Neuronal stem cell (in vitro differentiated cells): ENCODE measurements around the gene ARHGAP24.

Experiments
- DNase-seq: peaks from one replicate; pipeline ENCODE4 v3.0.0-alpha.2; 2013; ENCODE audit warnings: low spot score
- H2AFZ ChIP-seq: one replicate; pipeline ENCODE4 v1.6.1; 2013; ENCODE audit warnings: mild to moderate bottlenecking, low read length, inconsistent platforms
- H2AK5ac ChIP-seq: 2 replicates; pipeline ENCODE4 v1.6.1; 2013; ENCODE audit warnings: low read depth, mild to moderate bottlenecking, inconsistent platforms, low read length, moderate library complexity, mixed read lengths
- H2BK120ac ChIP-seq: 2 replicates; pipeline ENCODE4 v1.6.1; 2013; ENCODE audit warnings: low read depth, mild to moderate bottlenecking, inconsistent platforms, low read length, moderate library complexity, mixed read lengths
- H2BK12ac ChIP-seq: one replicate; pipeline ENCODE4 v1.6.1; 2013; ENCODE audit warnings: low read length, inconsistent platforms
- H2BK15ac ChIP-seq: 2 replicates; pipeline ENCODE4 v1.6.1; 2013; ENCODE audit warnings: mild to moderate bottlenecking, low read length, inconsistent platforms, mixed read lengths
- H2BK5ac ChIP-seq: one replicate; pipeline ENCODE4 v1.6.1; 2013; ENCODE audit warnings: inconsistent platforms, mild to moderate bottlenecking, low read length, moderate library complexity
- H3K14ac ChIP-seq: one replicate; pipeline ENCODE4 v1.6.1; 2013; ENCODE audit warnings: low read length, inconsistent platforms
- H3K18ac ChIP-seq: 2 replicates; pipeline ENCODE4 v1.6.1; 2013; ENCODE audit warnings: low read length, inconsistent platforms
- H3K23ac ChIP-seq: 2 replicates; pipeline ENCODE4 v1.6.1; 2013; ENCODE audit warnings: low read depth, mild to moderate bottlenecking, mixed read lengths, low read length, inconsistent platforms; ENCODE audit not compliant: poor library complexity
- H3K27ac ChIP-seq: replicated peaks from 3 replicates; pipeline ENCODE4 v1.5.1; 2013; ENCODE audit warnings: low read length, inconsistent platforms
- H3K27me3 ChIP-seq, 3 experiments: 2 replicates each; pipeline ENCODE4 v1.6.1; 2013; ENCODE audit warnings: low read length in 3 of 3, mild to moderate bottlenecking in 2 of 3, inconsistent platforms in 1 of 3, low read depth in 1 of 3, mixed read lengths in 1 of 3, moderate library complexity in 1 of 3; ENCODE audit not compliant: control insufficient read depth in 3 of 3, insufficient read depth in 3 of 3
- H3K36me3 ChIP-seq, 2 donors: replicated peaks in 1 of 2; 2 replicates each; pipeline ENCODE4 v1.6.1; 2013; ENCODE audit warnings: low read length in 2 of 2; ENCODE audit not compliant: control insufficient read depth in 2 of 2, insufficient read depth in 2 of 2
- H3K4ac ChIP-seq: 2 replicates; pipeline ENCODE4 v1.6.1; 2013; ENCODE audit warnings: inconsistent platforms, mild to moderate bottlenecking, low read length, moderate library complexity
- H3K4me1 ChIP-seq, 2 donors: 1 replicate in 1 of 2; 2 replicates in 1 of 2; pipeline ENCODE4 v1.6.1; 2013; ENCODE audit warnings: low read length in 2 of 2, low read depth in 1 of 2; ENCODE audit not compliant: control insufficient read depth in 2 of 2, insufficient read depth in 1 of 2
- H3K4me2 ChIP-seq: one replicate; pipeline ENCODE4 v1.6.1; 2013; ENCODE audit warnings: mild to moderate bottlenecking, low read length, inconsistent platforms; ENCODE audit not compliant: insufficient read depth, poor library complexity, severe bottlenecking
- H3K4me3 ChIP-seq, 2 donors: 2 replicates each; pipeline ENCODE4 v1.5.1; 2013; ENCODE audit warnings: low read length in 2 of 2, mild to moderate bottlenecking in 2 of 2, inconsistent platforms in 1 of 2, moderate library complexity in 1 of 2
- H3K79me1 ChIP-seq: one replicate; pipeline ENCODE4 v1.6.1; 2013; ENCODE audit warnings: low read depth, mild to moderate bottlenecking, inconsistent platforms, low read length, moderate library complexity
- H3K9ac ChIP-seq: one replicate; pipeline ENCODE4 v1.6.1; 2013; ENCODE audit warnings: mild to moderate bottlenecking, low read depth, low read length, inconsistent platforms; ENCODE audit not compliant: poor library complexity
- H3K9me3 ChIP-seq, 2 donors: replicated peaks in 1 of 2; 2 replicates each; pipeline versions ENCODE3 to v1.6.1; 2013; ENCODE audit warnings: low read length in 2 of 2, mild to moderate bottlenecking in 2 of 2, inconsistent platforms in 1 of 2, low read depth in 1 of 2, mixed read lengths in 1 of 2, moderate library complexity in 1 of 2; ENCODE audit not compliant: control insufficient read depth in 2 of 2, insufficient read depth in 1 of 2
- H4K8ac ChIP-seq: one replicate; pipeline ENCODE4 v1.6.1; 2013; ENCODE audit warnings: low read depth, mild to moderate bottlenecking, inconsistent platforms, low read length, moderate library complexity
- H4K91ac ChIP-seq: one replicate; pipeline ENCODE4 v1.6.1; 2013; ENCODE audit warnings: low read length, low read depth, mild to moderate bottlenecking, inconsistent platforms; ENCODE audit not compliant: poor library complexity
- WGBS, 2 donors: extraction: QIAGEN DNeasy Blood & Tissue Kit; methylation state at CpG; one replicate each; pipeline ENCODE4 v1.1.7; 2013; ENCODE audit warnings: missing lambda C conversion rate in 2 of 2, mixed read lengths in 1 of 2; ENCODE audit not compliant: insufficient read length in 2 of 2, insufficient replicate concordance in 1 of 2; ENCODE audit errors: extremely low coverage in 2 of 2; 5-methylcytosine and 5-hydroxymethylcytosine counted together

Gene ARHGAP24

DNA sequence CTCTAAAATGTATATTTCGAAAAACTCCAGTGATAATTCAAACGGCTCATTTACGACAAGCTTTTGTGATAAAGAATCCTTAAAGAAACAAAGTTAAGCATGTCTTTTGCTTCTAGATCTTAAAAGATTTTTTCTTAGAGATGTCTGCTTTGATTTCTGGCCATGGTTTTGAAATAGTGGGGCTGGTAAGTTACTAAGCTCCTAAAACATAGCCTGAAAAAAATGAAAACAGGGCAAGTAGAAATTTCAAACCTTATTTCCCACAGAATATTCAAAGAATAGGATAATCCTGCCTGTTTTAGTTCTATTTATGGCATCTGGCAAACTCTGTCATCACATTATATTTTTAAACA, 318.3 kb downstream of the ARHGAP24 start:
- no peak overlapping the region for H2AFZ ChIP-seq
- WGBS, 2 donors = no CpG with 5 or more reads among the region's 3 CpGs
- H3K36me3 ChIP-seq = no peaks in the 10 kb centered on the region
- H3K27me3 ChIP-seq = no peaks in the 10 kb centered on the region
- H3K9me3 ChIP-seq = no peaks in the 10 kb centered on the region
- no peak overlapping the region for H4K91ac ChIP-seq
- H3K79me1 ChIP-seq = no peaks in the 10 kb centered on the region
- no peak overlapping the region for H2BK5ac ChIP-seq
- H3K27ac ChIP-seq = no peak overlapping the region
- H2BK15ac ChIP-seq = no peak overlapping the region
- H3K23ac ChIP-seq = no peak overlapping the region
- H3K4ac ChIP-seq = no peak overlapping the region
- H3K4me2 ChIP-seq = no peak overlapping the region
- no peak overlapping the region for H4K8ac ChIP-seq
- no peak overlapping the region for H2AK5ac ChIP-seq
- H3K9ac ChIP-seq = no peak overlapping the region
- no peak overlapping the region for H3K4me3 ChIP-seq
- H2BK12ac ChIP-seq = no peak overlapping the region
- DNase-seq = no peak
- H2BK120ac ChIP-seq = no peak overlapping the region
- no peak overlapping the region for H3K14ac ChIP-seq
- H3K18ac ChIP-seq = no peak overlapping the region
- H3K4me1 ChIP-seq = no peaks in the 10 kb centered on the region

DNA sequence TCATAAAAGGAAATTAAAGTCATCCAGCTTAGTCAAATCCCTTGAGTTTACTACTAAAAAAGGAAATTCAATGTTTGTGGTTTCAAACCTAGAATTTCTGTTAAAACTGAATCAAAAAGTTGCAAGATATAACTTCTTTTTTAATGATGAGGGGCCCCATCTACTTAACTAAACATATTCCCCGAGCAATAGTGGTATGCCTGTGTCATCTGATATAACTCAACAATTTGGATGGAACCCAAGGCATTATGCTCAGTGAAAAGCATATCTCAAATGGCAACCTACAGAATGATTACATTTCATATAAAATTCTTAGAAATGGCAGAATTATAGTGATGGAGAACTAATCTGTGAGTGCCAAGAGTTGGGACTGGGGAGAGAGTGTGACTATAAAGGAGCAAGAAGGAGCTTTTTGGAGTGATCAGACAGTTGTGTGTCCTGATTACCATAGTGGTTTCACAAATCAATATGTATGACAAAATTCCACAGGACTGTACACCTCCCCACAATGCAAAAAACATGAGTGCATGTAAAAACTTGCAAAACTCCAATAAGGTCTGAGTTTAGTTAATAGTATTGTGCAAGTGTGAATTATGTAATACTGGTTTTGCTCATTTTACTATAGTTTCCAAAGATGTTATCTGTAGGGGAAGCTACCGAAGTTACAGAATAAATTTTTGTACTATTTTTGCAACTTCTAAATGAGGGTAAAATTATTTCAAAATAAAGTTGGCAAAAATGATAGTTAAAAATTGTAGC, 323.2 kb downstream of the ARHGAP24 start:
- Histone ChIP-seq H3K18ac (no peak overlapping the region), H3K4me1 (no peaks in the 10 kb centered on the region), H2AFZ (no peak overlapping the region), H4K8ac (no peak overlapping the region), H2BK5ac (no peak overlapping the region), H3K4me2 (no peak overlapping the region), H3K4me3 (no peak overlapping the region), H3K4ac (no peak overlapping the region), H3K79me1 (no peaks in the 10 kb centered on the region), H3K23ac (no peak overlapping the region), H4K91ac (no peak overlapping the region), H2BK15ac (no peak overlapping the region), H3K14ac (no peak overlapping the region), H3K27me3 (no peaks in the 10 kb centered on the region), H3K36me3 (no peaks in the 10 kb centered on the region), H3K27ac (no peak overlapping the region), H3K9ac (no peak overlapping the region), H2AK5ac (no peak overlapping the region), H2BK12ac (no peak overlapping the region), H3K9me3 (peaks cover 0 to 7% of the 10 kb centered on the region in 2 donors), H2BK120ac (no peak overlapping the region)
- no peak for DNase-seq
- no CpG with 5 or more reads among the region's 2 CpGs for WGBS, 2 donors

DNA sequence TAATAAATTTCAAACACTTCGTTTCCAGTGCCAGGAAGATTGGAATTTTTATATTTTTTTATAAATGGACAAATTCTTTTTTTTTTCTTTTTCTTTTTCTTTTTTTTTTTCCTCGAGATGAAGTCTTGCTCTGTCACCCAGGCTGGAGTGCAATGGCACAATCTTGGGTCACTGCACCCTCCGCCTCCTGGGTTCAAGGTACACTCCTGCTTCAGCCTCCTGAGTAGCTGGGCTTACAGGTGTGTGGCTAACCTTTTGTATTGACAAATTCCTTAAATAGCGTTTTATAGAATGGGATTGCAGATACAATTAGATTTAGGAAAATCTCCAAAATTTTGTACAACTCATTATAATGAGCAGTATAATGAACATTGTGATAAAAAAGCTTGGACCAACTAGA, 328.9 kb downstream of the ARHGAP24 start:
- Histone ChIP-seq H2BK120ac (no peak overlapping the region), H3K36me3 (no peaks in the 10 kb centered on the region), H3K23ac (no peak overlapping the region), H3K9ac (no peak overlapping the region), H2BK15ac (no peak overlapping the region), H3K18ac (no peak overlapping the region), H2AK5ac (no peak overlapping the region), H3K4ac (no peak overlapping the region), H3K27me3 (no peaks in the 10 kb centered on the region), H3K9me3 (peaks cover 2 to 4% of the 10 kb centered on the region in 2 donors), H2BK5ac (no peak overlapping the region), H3K79me1 (no peaks in the 10 kb centered on the region), H2BK12ac (no peak overlapping the region), H3K14ac (no peak overlapping the region), H3K4me1 (peaks cover 0 to 5% of the 10 kb centered on the region in 2 donors), H3K27ac (no peak overlapping the region), H4K8ac (no peak overlapping the region), H4K91ac (no peak overlapping the region), H3K4me3 (no peak overlapping the region), H3K4me2 (no peak overlapping the region), H2AFZ (no peak overlapping the region)
- WGBS, 2 donors = no CpG with 5 or more reads among the region's 4 CpGs
- no peak for DNase-seq

DNA sequence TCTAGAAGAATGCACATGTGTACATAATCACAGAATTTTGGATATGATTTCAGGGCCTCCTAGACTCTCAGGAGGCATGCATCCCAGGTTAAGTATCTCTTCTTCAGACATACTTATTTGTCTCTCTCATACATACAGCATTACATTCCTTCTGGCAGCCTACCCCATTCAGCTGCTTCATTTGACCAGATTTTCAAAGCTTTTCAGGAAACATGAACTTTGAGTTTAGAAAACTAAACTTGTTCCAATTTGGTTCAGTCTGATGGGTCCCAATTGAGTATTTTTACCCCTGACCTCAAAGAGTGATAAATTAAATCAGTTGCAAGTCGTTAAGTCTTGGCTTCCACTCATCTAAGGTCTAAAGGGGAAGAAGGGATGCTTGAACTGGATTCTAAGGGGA, 330.9 kb downstream of the ARHGAP24 start:
- Histone ChIP-seq H3K9ac (no peak overlapping the region), H3K36me3 (no peaks in the 10 kb centered on the region), H2BK12ac (no peak overlapping the region), H3K14ac (no peak overlapping the region), H3K27me3 (no peaks in the 10 kb centered on the region), H2BK15ac (no peak overlapping the region), H3K79me1 (no peaks in the 10 kb centered on the region), H2BK5ac (no peak overlapping the region), H4K8ac (no peak overlapping the region), H3K4ac (no peak overlapping the region), H3K4me2 (no peak overlapping the region), H3K9me3 (peaks cover 0 to 2% of the 10 kb centered on the region in 2 donors), H3K18ac (no peak overlapping the region), H2BK120ac (no peak overlapping the region), H3K27ac (no peak overlapping the region), H4K91ac (no peak overlapping the region), H3K4me1 (peaks cover 0 to 5% of the 10 kb centered on the region in 2 donors), H2AFZ (no peak overlapping the region), H2AK5ac (no peak overlapping the region), H3K4me3 (no peak overlapping the region), H3K23ac (no peak overlapping the region)
- no CpG with 5 or more reads among the region's 1 CpG for WGBS, 2 donors
- no peak for DNase-seq
